Measurements from ENCODE around the gene PRRT4.

PRRT4 gene

DNA sequence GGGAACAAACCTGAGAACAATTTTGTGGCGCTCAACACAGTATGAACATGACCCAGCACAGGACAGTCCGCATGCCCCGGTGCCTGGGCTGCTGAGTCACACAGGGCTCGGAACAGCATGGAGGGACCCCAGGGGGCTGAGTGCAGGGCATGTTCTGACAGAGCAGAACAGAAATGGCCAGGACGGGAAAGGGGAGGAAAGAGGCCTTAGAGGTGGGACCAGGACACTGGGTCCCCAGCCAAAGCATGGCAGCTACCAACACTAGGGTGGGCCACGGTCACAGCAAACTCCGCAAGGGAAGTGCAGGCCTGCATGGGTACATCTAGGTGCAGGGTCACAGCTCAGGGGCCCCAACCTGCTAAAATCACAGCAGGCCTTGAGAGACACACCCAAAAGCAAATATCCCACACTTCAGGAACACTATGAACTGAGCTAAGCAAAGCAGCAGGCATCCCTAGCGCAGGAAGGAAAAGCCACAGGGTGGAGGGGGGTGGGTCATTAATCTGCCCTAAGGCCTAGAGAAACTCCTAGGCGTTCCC lies 42.7 kb upstream of the PRRT4 start:
- H3K4me1 ChIP-seq (ENCODE audit: control insufficient read depth, insufficient read depth, low read length): peaks cover 19% of the 10 kb centered on the region
- peak overlapping the region; percentile 21 for H3K4me3 ChIP-seq (ENCODE audit: low read depth, low read length)
- H3K9me3 ChIP-seq (ENCODE audit: control insufficient read depth, insufficient read depth, low read length): no peaks in the 10 kb centered on the region
- peaks cover 72% of the 10 kb centered on the region for H3K27me3 ChIP-seq (ENCODE audit: control insufficient read depth, insufficient read depth, low read length)
- H3K36me3 ChIP-seq (ENCODE audit: control insufficient read depth, insufficient read depth, low read length): no peaks in the 10 kb centered on the region
- H3K9ac ChIP-seq (ENCODE audit: low read depth, low read length): no peak overlapping the region

- H3K9me3 ChIP-seq (ENCODE audit: control insufficient read depth, insufficient read depth, low read length): no peaks in the 10 kb centered on the region
- peaks cover 16% of the 10 kb centered on the region for H3K4me1 ChIP-seq (ENCODE audit: control insufficient read depth, insufficient read depth, low read length)
- H3K27me3 ChIP-seq (ENCODE audit: control insufficient read depth, insufficient read depth, low read length): peaks cover 66% of the 10 kb centered on the region
- H3K9ac ChIP-seq (ENCODE audit: low read depth, low read length): no peak overlapping the region
- no peaks in the 10 kb centered on the region for H3K36me3 ChIP-seq (ENCODE audit: control insufficient read depth, insufficient read depth, low read length)
- no peak overlapping the region for H3K4me3 ChIP-seq (ENCODE audit: low read depth, low read length)
Measured at GRCh38 chr7:128403676-128404075, 42.2 kb upstream of the PRRT4 start.

GRCh38 chr7:128402356-128402755 lies 40.9 kb upstream of the PRRT4 start:
- H3K36me3 ChIP-seq (ENCODE audit: control insufficient read depth, insufficient read depth, low read length): no peaks in the 10 kb centered on the region
- no peaks in the 10 kb centered on the region for H3K9me3 ChIP-seq (ENCODE audit: control insufficient read depth, insufficient read depth, low read length)
- H3K27me3 ChIP-seq (ENCODE audit: control insufficient read depth, insufficient read depth, low read length): peaks cover 53% of the 10 kb centered on the region
- no peak overlapping the region for H3K4me3 ChIP-seq (ENCODE audit: low read depth, low read length)
- H3K4me1 ChIP-seq (ENCODE audit: control insufficient read depth, insufficient read depth, low read length): peaks cover 6% of the 10 kb centered on the region
- no peak overlapping the region for H3K9ac ChIP-seq (ENCODE audit: low read depth, low read length)

DNA sequence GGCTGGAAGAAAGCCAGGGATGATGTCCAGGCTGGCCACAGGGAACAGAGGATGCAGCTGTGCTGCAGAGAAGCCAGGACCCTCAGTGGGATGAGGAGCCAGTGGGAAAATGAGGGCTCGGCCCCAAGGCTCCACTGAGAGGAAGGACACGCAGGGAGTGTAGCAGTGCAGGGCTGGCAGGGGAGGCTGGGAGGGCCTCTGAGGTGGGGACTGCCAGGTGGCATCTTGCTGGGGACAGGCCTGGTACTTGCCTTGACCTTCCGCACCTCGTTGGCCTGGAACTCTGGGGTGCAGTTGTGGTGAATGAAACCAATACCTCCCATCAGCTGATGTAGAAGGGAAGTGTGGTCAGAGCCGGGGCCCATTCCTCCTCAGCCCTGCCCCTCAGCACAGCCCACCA lies 39.1 kb upstream of the PRRT4 start:
- Histone ChIP-seq H3K36me3 (ENCODE audit: control insufficient read depth, insufficient read depth, low read length) (no peaks in the 10 kb centered on the region), H3K4me3 (ENCODE audit: low read depth, low read length) (no peak overlapping the region), H3K9me3 (ENCODE audit: control insufficient read depth, insufficient read depth, low read length) (no peaks in the 10 kb centered on the region), H3K9ac (ENCODE audit: low read depth, low read length) (no peak overlapping the region), H3K27me3 (ENCODE audit: control insufficient read depth, insufficient read depth, low read length) (peaks cover 41% of the 10 kb centered on the region), H3K4me1 (ENCODE audit: control insufficient read depth, insufficient read depth, low read length) (peaks cover 6% of the 10 kb centered on the region)

DNA sequence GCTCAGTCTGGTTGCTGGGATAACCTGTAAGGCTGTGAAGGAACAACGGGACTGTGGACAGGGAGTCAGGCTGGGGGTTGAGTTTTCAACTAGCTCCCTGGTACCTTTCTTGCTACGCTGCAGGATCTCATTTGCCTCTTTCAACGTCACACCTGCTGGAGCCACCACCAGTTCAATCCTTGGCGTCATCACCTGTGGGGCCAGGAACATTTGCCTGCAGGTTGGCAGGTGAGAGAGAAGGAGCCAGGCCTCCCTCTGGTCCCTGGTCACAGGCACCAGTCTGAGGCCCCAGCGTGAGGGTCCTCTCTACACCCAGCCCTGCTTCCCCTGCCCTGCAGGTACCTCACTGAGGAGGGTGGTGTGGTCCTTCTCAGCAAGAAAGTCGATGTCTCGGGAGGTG lies 38.5 kb upstream of the PRRT4 start:
- Histone ChIP-seq H3K9me3 (ENCODE audit: control insufficient read depth, insufficient read depth, low read length) (no peaks in the 10 kb centered on the region), H3K9ac (ENCODE audit: low read depth, low read length) (no peak overlapping the region), H3K27me3 (ENCODE audit: control insufficient read depth, insufficient read depth, low read length) (peaks cover 37% of the 10 kb centered on the region), H3K4me3 (ENCODE audit: low read depth, low read length) (no peak overlapping the region), H3K4me1 (ENCODE audit: control insufficient read depth, insufficient read depth, low read length) (peaks cover 4% of the 10 kb centered on the region), H3K36me3 (ENCODE audit: control insufficient read depth, insufficient read depth, low read length) (no peaks in the 10 kb centered on the region)

DNA sequence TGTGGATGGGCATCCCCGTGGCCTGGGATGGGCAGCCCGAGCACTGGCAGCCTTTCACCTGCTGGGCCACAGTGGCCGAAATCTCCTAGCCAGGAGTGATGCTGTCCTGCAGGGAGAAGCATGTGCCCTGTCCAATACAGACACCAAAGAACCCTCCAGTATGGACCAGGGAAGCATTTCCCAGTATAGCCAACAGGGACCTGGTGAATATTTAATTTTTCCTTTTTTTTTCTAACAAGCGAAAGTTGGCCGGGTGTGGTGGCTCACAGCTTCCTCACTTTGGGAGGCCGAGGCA lies 37.3 kb upstream of the PRRT4 start:
- H3K27me3 ChIP-seq (ENCODE audit: control insufficient read depth, insufficient read depth, low read length): peaks cover 25% of the 10 kb centered on the region
- H3K9ac ChIP-seq (ENCODE audit: low read depth, low read length): no peak overlapping the region
- no peaks in the 10 kb centered on the region for H3K36me3 ChIP-seq (ENCODE audit: control insufficient read depth, insufficient read depth, low read length)
- no peak overlapping the region for H3K4me3 ChIP-seq (ENCODE audit: low read depth, low read length)
- H3K4me1 ChIP-seq (ENCODE audit: control insufficient read depth, insufficient read depth, low read length): peaks cover under 1% of the 10 kb centered on the region
- no peaks in the 10 kb centered on the region for H3K9me3 ChIP-seq (ENCODE audit: control insufficient read depth, insufficient read depth, low read length)

- no peaks in the 10 kb centered on the region for H3K4me1 ChIP-seq (ENCODE audit: control insufficient read depth, insufficient read depth, low read length)
- peaks cover under 1% of the 10 kb centered on the region for H3K36me3 ChIP-seq (ENCODE audit: control insufficient read depth, insufficient read depth, low read length)
- peaks cover 19% of the 10 kb centered on the region for H3K27me3 ChIP-seq (ENCODE audit: control insufficient read depth, insufficient read depth, low read length)
- no peaks in the 10 kb centered on the region for H3K9me3 ChIP-seq (ENCODE audit: control insufficient read depth, insufficient read depth, low read length)
- no peak overlapping the region for H3K4me3 ChIP-seq (ENCODE audit: low read depth, low read length)
- no peak overlapping the region for H3K9ac ChIP-seq (ENCODE audit: low read depth, low read length)
Measured at GRCh38 chr7:128398016-128398840, 36.7 kb upstream of the PRRT4 start.

DNA sequence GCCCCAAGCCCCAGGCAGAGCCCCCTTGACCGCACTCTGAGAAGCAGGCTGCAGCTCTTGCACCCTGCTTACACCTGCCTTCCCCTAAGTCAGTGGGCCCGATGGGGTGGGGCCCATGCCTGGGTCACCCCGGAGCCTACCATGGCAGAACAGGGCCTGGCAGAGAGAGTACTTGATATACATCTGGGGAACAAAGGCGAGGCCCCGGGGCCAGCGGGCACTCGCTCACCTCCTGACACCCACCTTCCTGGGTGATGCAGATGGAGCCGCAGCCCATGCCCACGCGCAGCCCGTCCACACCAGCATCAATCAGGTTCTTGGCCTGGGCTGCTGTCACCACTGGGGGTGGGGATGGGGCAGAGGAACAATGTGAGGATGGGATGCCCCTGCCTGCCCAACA lies 34.9 kb upstream of the PRRT4 start:
- H3K9me3 ChIP-seq (ENCODE audit: control insufficient read depth, insufficient read depth, low read length): no peaks in the 10 kb centered on the region
- H3K4me3 ChIP-seq (ENCODE audit: low read depth, low read length): no peak overlapping the region
- no peak overlapping the region for H3K9ac ChIP-seq (ENCODE audit: low read depth, low read length)
- H3K4me1 ChIP-seq (ENCODE audit: control insufficient read depth, insufficient read depth, low read length): no peaks in the 10 kb centered on the region
- H3K36me3 ChIP-seq (ENCODE audit: control insufficient read depth, insufficient read depth, low read length): peaks cover 4% of the 10 kb centered on the region
- H3K27me3 ChIP-seq (ENCODE audit: control insufficient read depth, insufficient read depth, low read length): peaks cover 4% of the 10 kb centered on the region

GRCh38 chr7:128395748-128396147 lies 34.3 kb upstream of the PRRT4 start:
- Histone ChIP-seq H3K4me1 (ENCODE audit: control insufficient read depth, insufficient read depth, low read length) (no peaks in the 10 kb centered on the region), H3K36me3 (ENCODE audit: control insufficient read depth, insufficient read depth, low read length) (peaks cover 4% of the 10 kb centered on the region)

DNA sequence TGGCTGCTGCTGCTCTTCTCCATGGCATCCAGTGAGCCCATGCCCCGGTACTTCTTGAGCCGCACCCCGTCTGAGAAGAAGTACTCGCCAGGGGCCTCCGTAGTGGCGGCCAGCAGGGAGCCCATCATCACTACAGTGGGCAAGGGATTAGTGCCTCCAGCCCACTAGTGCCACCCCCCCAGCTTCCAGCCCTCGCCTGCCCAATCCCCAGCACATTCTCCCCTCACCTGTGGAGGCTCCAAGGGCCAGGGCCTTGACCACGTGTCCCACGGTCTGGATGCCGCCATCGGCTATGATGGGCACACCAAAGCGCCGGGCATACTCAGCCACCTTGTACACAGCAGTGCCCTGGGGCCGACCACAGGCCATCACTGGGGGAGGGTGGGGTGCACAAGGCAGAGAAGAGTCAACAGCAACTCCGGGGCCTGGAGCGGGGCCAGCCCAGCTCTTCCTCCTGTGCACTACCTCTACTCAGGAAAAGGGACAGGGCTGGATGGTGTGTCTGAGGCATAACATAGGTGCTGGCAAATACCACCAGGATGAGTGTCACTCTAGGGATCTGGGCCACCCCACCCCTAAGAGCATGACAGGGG lies 33.5 kb upstream of the PRRT4 start:
- Histone ChIP-seq H3K9ac (ENCODE audit: low read depth, low read length) (no peak overlapping the region), H3K36me3 (ENCODE audit: control insufficient read depth, insufficient read depth, low read length) (peaks cover 4% of the 10 kb centered on the region), H3K27me3 (ENCODE audit: control insufficient read depth, insufficient read depth, low read length) (no peaks in the 10 kb centered on the region), H3K9me3 (ENCODE audit: control insufficient read depth, insufficient read depth, low read length) (no peaks in the 10 kb centered on the region), H3K4me3 (ENCODE audit: low read depth, low read length) (no peak overlapping the region), H3K4me1 (ENCODE audit: control insufficient read depth, insufficient read depth, low read length) (peaks cover under 1% of the 10 kb centered on the region)

More at GRCh38 chr7:128395748-128396147, 34.3 kb upstream of the PRRT4 start:
- no peaks in the 10 kb centered on the region for H3K27me3 ChIP-seq (ENCODE audit: control insufficient read depth, insufficient read depth, low read length)
- no peak overlapping the region for H3K4me3 ChIP-seq (ENCODE audit: low read depth, low read length)
- H3K9me3 ChIP-seq (ENCODE audit: control insufficient read depth, insufficient read depth, low read length): no peaks in the 10 kb centered on the region
- no peak overlapping the region for H3K9ac ChIP-seq (ENCODE audit: low read depth, low read length)

DNA sequence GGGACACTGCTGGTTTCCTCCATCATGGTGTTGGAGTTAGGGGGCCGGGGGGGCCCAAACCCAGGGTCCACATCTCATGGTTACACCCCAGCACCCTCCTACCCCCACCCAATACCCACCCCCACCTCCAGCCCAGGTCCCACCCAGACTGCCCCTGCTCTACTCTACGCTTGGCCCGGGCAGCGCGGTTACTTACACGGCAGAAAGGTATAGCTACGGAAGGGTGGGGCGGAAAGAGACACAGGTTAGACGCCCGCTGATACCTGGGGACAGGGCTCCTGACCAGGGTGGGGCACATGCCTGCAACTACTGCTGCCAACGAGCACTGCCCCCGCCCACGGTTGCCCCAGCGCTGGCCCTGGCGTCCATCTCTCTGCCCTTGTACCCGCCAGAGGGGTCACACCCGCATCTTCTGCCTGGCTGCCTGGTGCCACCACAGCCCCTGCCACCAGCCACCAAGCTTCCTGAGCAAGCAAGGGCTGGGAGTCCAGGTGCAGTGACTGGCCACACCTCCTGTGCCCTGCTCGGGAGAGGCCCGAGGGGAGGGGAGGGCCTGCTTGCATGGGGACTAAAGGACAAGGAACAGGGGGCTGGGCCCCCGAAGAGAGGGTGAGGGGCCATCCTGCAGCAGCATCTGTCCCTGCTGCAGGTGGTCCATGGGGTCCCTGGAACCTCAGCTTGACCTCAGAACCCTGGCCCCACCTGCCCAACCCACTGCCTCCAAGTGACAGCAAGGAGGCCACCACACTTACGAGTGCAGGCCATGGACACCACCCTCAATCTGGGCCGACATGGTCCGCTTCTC lies 32.2 kb upstream of the PRRT4 start:
- no peak overlapping the region for H3K4me3 ChIP-seq (ENCODE audit: low read depth, low read length)
- no peak overlapping the region for H3K9ac ChIP-seq (ENCODE audit: low read depth, low read length)
- H3K4me1 ChIP-seq (ENCODE audit: control insufficient read depth, insufficient read depth, low read length): peaks cover 4% of the 10 kb centered on the region
- H3K36me3 ChIP-seq (ENCODE audit: control insufficient read depth, insufficient read depth, low read length): peaks cover 4% of the 10 kb centered on the region
- H3K27me3 ChIP-seq (ENCODE audit: control insufficient read depth, insufficient read depth, low read length): peaks cover 4% of the 10 kb centered on the region
- no peaks in the 10 kb centered on the region for H3K9me3 ChIP-seq (ENCODE audit: control insufficient read depth, insufficient read depth, low read length)
